OCI-LY1 (cell line): Measurements from ENCODE around the gene NSRP1.

Source experiments
- EZH2 ChIP-seq: fragments of 200-600 bp; sonication (generic), shearing (Covaris generic); IDR thresholded peaks from 2 replicates; pipeline ENCODE4 v1.8.0; 2017; ENCODE audit warnings: borderline replicate concordance, mixed run types, mild to moderate bottlenecking, antibody characterized with exemption, low read length, moderate library complexity, mixed read lengths
- TF ChIP-seq, protein P1 (sequence below): fragments of 200-600 bp; sonication (generic), shearing (Covaris generic); IDR thresholded peaks from 2 replicates; pipeline ENCODE4 v1.5.1; 2017; ENCODE audit warnings: mild to moderate bottlenecking, antibody characterized with exemption, low read length, moderate library complexity, mixed read lengths

GRCh38 chr17:30095507-30096244 is 20.9 kb upstream of the NSRP1 start:
- TF ChIP-seq, protein P1, sequence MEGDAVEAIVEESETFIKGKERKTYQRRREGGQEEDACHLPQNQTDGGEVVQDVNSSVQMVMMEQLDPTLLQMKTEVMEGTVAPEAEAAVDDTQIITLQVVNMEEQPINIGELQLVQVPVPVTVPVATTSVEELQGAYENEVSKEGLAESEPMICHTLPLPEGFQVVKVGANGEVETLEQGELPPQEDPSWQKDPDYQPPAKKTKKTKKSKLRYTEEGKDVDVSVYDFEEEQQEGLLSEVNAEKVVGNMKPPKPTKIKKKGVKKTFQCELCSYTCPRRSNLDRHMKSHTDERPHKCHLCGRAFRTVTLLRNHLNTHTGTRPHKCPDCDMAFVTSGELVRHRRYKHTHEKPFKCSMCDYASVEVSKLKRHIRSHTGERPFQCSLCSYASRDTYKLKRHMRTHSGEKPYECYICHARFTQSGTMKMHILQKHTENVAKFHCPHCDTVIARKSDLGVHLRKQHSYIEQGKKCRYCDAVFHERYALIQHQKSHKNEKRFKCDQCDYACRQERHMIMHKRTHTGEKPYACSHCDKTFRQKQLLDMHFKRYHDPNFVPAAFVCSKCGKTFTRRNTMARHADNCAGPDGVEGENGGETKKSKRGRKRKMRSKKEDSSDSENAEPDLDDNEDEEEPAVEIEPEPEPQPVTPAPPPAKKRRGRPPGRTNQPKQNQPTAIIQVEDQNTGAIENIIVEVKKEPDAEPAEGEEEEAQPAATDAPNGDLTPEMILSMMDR, result peak; percentile 51; the same call in 1 of the 2 replicates
- no peak for TF ChIP-seq EZH2
